Measurements from ENCODE around the gene LRMDA.

DNA sequence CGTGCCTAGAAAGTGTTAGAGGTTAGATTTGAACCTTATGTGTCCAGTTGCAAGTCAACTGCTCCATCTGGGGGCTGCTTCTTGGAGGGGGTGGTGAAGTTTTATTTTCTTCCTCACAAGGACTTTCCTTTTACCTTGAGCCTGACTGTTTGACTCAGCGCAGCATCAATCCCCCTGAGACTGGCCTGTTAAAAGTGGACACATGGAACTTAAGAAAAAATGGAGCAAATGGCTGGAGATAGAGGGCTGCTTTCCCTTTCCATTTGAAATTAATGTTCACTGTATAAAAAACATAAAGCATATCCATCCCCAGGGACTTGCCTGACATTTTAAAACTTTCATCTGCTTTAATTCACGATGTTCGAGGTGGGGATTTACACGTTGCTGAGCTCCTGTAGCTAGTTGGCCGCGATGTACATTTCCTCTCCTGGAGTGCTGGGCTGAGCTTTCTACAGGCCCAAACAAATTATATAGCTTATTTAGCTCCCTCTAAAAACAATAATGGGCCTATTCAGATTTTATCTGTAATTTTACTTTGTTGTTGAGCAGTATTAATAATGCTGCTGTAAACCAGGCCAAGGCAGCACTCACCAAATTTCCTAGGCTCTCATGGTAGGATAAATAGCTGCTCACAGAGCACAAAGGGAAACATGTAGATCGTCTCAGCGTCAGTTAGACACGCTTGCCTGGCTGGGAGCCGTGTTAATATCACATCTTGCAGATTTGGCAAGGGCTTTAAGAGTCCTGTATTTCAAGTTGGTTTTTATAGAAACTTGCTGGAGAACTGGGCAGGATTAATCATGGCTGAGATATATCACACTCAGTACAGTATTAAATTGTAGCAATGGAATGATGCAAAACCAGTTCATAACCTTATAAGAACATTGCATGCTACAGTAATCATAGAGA, 251.5 kb downstream of the LRMDA start:
- TF ChIP-seq, protein P1, sequence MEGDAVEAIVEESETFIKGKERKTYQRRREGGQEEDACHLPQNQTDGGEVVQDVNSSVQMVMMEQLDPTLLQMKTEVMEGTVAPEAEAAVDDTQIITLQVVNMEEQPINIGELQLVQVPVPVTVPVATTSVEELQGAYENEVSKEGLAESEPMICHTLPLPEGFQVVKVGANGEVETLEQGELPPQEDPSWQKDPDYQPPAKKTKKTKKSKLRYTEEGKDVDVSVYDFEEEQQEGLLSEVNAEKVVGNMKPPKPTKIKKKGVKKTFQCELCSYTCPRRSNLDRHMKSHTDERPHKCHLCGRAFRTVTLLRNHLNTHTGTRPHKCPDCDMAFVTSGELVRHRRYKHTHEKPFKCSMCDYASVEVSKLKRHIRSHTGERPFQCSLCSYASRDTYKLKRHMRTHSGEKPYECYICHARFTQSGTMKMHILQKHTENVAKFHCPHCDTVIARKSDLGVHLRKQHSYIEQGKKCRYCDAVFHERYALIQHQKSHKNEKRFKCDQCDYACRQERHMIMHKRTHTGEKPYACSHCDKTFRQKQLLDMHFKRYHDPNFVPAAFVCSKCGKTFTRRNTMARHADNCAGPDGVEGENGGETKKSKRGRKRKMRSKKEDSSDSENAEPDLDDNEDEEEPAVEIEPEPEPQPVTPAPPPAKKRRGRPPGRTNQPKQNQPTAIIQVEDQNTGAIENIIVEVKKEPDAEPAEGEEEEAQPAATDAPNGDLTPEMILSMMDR (IDR thresholded peaks at IDR 0.05; ENCODE audit: borderline replicate concordance, extremely low read depth, low read length, poor library complexity, severe bottlenecking) = no peak
- no peak for TF ChIP-seq EZH2 (IDR thresholded peaks at IDR 0.05; ENCODE audit: borderline replicate concordance, low read depth, low read length, severe bottlenecking)

Data from DND-41 (cell line).